ENCODE data around the gene TK1. TPM values are rescaled to one million over a fixed set of nuclear protein-coding genes. Genes with fewer than 3 reads are reported as not detected.

TK1 gene
- total and polyA plus RNA-seq, 4 donors = 7.9 to 14.9 (median 10.3) TPM

- ATAC-seq (ENCODE audit: insufficient read depth, low FRiP score) = no peak
- Histone ChIP-seq H3K4me1 (ENCODE audit: control insufficient read depth in 5 of 5, insufficient read depth in 5 of 5, low read length in 5 of 5) (peaks cover 0 to 33% (median 10%) of the 10 kb centered on the region in 5 donors), H3K9me3 (ENCODE audit: control insufficient read depth in 4 of 4, insufficient read depth in 3 of 4, low read length in 3 of 4) (no peaks in the 10 kb centered on the region), H3K36me3 (ENCODE audit: control insufficient read depth in 4 of 4, insufficient read depth in 4 of 4, low read length in 4 of 4) (peaks cover 0 to 12% (median 0%) of the 10 kb centered on the region in 4 donors), H3K4me3 (peak overlapping the region; percentile 69), H3K27me3 (ENCODE audit: control insufficient read depth in 3 of 3, insufficient read depth in 3 of 3, low read length in 2 of 3) (no peaks in the 10 kb centered on the region), H3K27ac (ENCODE audit: low read depth in 1 of 2, low read length in 1 of 2) (peak overlapping the region; percentile 91 to 94), H3K9ac (ENCODE audit: insufficient read depth in 1 of 2, low read length in 2 of 2) (no peak overlapping the region)
- no peak for TF ChIP-seq CTCF (IDR thresholded peaks at IDR 0.05; ENCODE audit: control extremely low read depth, extremely low read depth)
- peak in 1 of 3 donors; percentile 19 for DNase-seq
- 7 to 15% methylated on average over 28 to 38 of the region's 38 CpGs for WGBS, 2 donors
Observed at GRCh38 chr17:78168903-78169793, 17.7 kb downstream of the TK1 start.

GRCh38 chr17:78168242-78168902 is 18.5 kb downstream of the TK1 start, which contains the start of gene SYNGR2:
TSS of gene SYNGR2 (plus strand) at chr17:78168581. CDS start at chr17:78168617, 36 bp downstream.
- 0 to 1% methylated on average over 51 to 84 of the region's 84 CpGs for WGBS, 2 donors
- peak; percentile 72 for ATAC-seq (ENCODE audit: insufficient read depth, low FRiP score)
- peaks cover 0 to 27% (median 9%) of the 10 kb centered on the region in 5 donors for H3K4me1 ChIP-seq (ENCODE audit: control insufficient read depth in 5 of 5, insufficient read depth in 5 of 5, low read length in 5 of 5)

GRCh38 chr17:78166416-78166815 is 20.4 kb downstream of the TK1 start:
- H3K4me1 ChIP-seq (ENCODE audit: control insufficient read depth in 5 of 5, insufficient read depth in 5 of 5, low read length in 5 of 5) = peaks cover 0 to 11% (median 3%) of the 10 kb centered on the region in 5 donors
- H3K27ac ChIP-seq (ENCODE audit: low read depth in 1 of 2, low read length in 1 of 2) = no peak overlapping the region
- DNase-seq = no peak
- H3K9me3 ChIP-seq (ENCODE audit: control insufficient read depth in 4 of 4, insufficient read depth in 3 of 4, low read length in 3 of 4) = no peaks in the 10 kb centered on the region
- no peak for ATAC-seq (ENCODE audit: insufficient read depth, low FRiP score)
- no peak overlapping the region for H3K4me3 ChIP-seq
- no peak overlapping the region for H3K9ac ChIP-seq (ENCODE audit: insufficient read depth in 1 of 2, low read length in 2 of 2)
- peaks cover 0 to 4% (median 0%) of the 10 kb centered on the region in 4 donors for H3K36me3 ChIP-seq (ENCODE audit: control insufficient read depth in 4 of 4, insufficient read depth in 4 of 4, low read length in 4 of 4)
- no peak for TF ChIP-seq CTCF (IDR thresholded peaks at IDR 0.05; ENCODE audit: control extremely low read depth, extremely low read depth)
- no peaks in the 10 kb centered on the region for H3K27me3 ChIP-seq (ENCODE audit: control insufficient read depth in 3 of 3, insufficient read depth in 3 of 3, low read length in 2 of 3)
- WGBS, 2 donors = 72 to 80% methylated on average over 6 of the region's 6 CpGs

More at GRCh38 chr17:78168242-78168902, 18.5 kb downstream of the TK1 start, which contains the start of gene SYNGR2:
- Histone ChIP-seq H3K9ac (ENCODE audit: insufficient read depth in 1 of 2, low read length in 2 of 2) (no peak within 1 kb of the TSS), H3K9me3 (ENCODE audit: control insufficient read depth in 4 of 4, insufficient read depth in 3 of 4, low read length in 3 of 4) (no peaks in the 10 kb centered on the region), H3K36me3 (ENCODE audit: control insufficient read depth in 4 of 4, insufficient read depth in 4 of 4, low read length in 4 of 4) (peaks cover 0 to 12% (median 0%) of the 10 kb centered on the region in 4 donors), H3K27ac (ENCODE audit: low read depth in 1 of 2, low read length in 1 of 2) (peak within 1 kb of the TSS; percentile 91 to 94), H3K27me3 (ENCODE audit: control insufficient read depth in 3 of 3, insufficient read depth in 3 of 3, low read length in 2 of 3) (no peaks in the 10 kb centered on the region), H3K4me3 (peak within 1 kb of the TSS; percentile 69)
- peak; percentile 55 to 72 (median 65) for DNase-seq
- no peak for TF ChIP-seq CTCF (IDR thresholded peaks at IDR 0.05; ENCODE audit: control extremely low read depth, extremely low read depth)
